ENCODE data around the gene ABCB8. TPM values are rescaled to one million over a fixed set of nuclear protein-coding genes. Genes with fewer than 3 reads are reported as not detected.
A peak's percentile ranks its signal among the peaks of the same experiment; 100 is the strongest.

Gene ABCB8
- total RNA-seq, 1 donor from 2014 or later = 38.1 TPM

- Mint-ChIP-seq H3K27ac (ENCODE audit: unreplicated experiment) (peak overlapping the region; percentile 92), H3K27me3 (ENCODE audit: unreplicated experiment) (no peaks in the 10 kb centered on the region), H3K4me1 (ENCODE audit: unreplicated experiment) (peaks cover 43% of the 10 kb centered on the region), H3K9me3 (ENCODE audit: unreplicated experiment) (no peaks in the 10 kb centered on the region), H3K36me3 (ENCODE audit: unreplicated experiment) (peaks cover 5% of the 10 kb centered on the region), H3K4me3 (ENCODE audit: unreplicated experiment) (peak overlapping the region; percentile 89)
- DNase-seq (ENCODE audit: extremely low spot score, unreplicated experiment) = no peak
- TF ChIP-seq, protein P1, sequence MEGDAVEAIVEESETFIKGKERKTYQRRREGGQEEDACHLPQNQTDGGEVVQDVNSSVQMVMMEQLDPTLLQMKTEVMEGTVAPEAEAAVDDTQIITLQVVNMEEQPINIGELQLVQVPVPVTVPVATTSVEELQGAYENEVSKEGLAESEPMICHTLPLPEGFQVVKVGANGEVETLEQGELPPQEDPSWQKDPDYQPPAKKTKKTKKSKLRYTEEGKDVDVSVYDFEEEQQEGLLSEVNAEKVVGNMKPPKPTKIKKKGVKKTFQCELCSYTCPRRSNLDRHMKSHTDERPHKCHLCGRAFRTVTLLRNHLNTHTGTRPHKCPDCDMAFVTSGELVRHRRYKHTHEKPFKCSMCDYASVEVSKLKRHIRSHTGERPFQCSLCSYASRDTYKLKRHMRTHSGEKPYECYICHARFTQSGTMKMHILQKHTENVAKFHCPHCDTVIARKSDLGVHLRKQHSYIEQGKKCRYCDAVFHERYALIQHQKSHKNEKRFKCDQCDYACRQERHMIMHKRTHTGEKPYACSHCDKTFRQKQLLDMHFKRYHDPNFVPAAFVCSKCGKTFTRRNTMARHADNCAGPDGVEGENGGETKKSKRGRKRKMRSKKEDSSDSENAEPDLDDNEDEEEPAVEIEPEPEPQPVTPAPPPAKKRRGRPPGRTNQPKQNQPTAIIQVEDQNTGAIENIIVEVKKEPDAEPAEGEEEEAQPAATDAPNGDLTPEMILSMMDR (IDR thresholded peaks at IDR 0.05) = no peak
These were observed 33.8 kb downstream of the ABCB8 start for GRCh38 chr7:151062111-151062398.

- H3K27ac Mint-ChIP-seq (ENCODE audit: unreplicated experiment) = no peak overlapping the region
- TF ChIP-seq, protein P1 (IDR thresholded peaks at IDR 0.05) = no peak
These were observed 34.4 kb downstream of the ABCB8 start for GRCh38 chr7:151062399-151063211.

DNA sequence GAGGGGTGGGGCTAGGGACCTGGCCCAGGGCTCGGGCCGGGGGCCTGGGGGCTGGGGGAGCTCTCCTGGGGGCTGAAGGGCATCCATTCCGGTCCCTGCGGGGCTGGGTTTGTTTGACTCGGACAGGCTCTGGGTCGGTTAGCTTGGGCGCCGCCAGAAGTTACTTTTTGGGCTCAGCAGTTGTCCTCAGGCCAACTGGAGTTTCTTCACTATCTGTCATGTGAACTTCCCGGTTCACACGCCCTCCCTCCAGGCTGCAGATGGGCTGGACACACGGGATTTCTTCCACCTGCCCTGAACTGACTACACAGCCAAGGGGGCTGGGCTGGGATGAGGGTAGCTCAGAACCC is 34.9 kb downstream of the ABCB8 start:
- H3K4me3 Mint-ChIP-seq (ENCODE audit: unreplicated experiment) = peak overlapping the region; percentile 40
- TF ChIP-seq, protein P1 (IDR thresholded peaks at IDR 0.05) = no peak
- H3K27me3 Mint-ChIP-seq (ENCODE audit: unreplicated experiment) = no peaks in the 10 kb centered on the region
- peak overlapping the region; percentile 62 for H3K27ac Mint-ChIP-seq (ENCODE audit: unreplicated experiment)
- H3K36me3 Mint-ChIP-seq (ENCODE audit: unreplicated experiment) = peaks cover 11% of the 10 kb centered on the region
- H3K9me3 Mint-ChIP-seq (ENCODE audit: unreplicated experiment) = no peaks in the 10 kb centered on the region
- H3K4me1 Mint-ChIP-seq (ENCODE audit: unreplicated experiment) = peaks cover 45% of the 10 kb centered on the region
- DNase-seq (ENCODE audit: extremely low spot score, unreplicated experiment) = no peak

More at GRCh38 chr7:151062399-151063211, 34.4 kb downstream of the ABCB8 start:
- Mint-ChIP-seq H3K36me3 (ENCODE audit: unreplicated experiment) (peaks cover 6% of the 10 kb centered on the region), H3K4me1 (ENCODE audit: unreplicated experiment) (peaks cover 42% of the 10 kb centered on the region), H3K27me3 (ENCODE audit: unreplicated experiment) (no peaks in the 10 kb centered on the region), H3K9me3 (ENCODE audit: unreplicated experiment) (no peaks in the 10 kb centered on the region), H3K4me3 (ENCODE audit: unreplicated experiment) (peak overlapping the region; percentile 89)
- DNase-seq (ENCODE audit: extremely low spot score, unreplicated experiment) = no peak

- H3K4me3 Mint-ChIP-seq (ENCODE audit: unreplicated experiment) = no peak overlapping the region
- DNase-seq (ENCODE audit: extremely low spot score, unreplicated experiment) = no peak
- peaks cover 14% of the 10 kb centered on the region for H3K36me3 Mint-ChIP-seq (ENCODE audit: unreplicated experiment)
- no peak overlapping the region for H3K27ac Mint-ChIP-seq (ENCODE audit: unreplicated experiment)
- TF ChIP-seq, protein P1 (IDR thresholded peaks at IDR 0.05) = no peak
- peaks cover 34% of the 10 kb centered on the region for H3K4me1 Mint-ChIP-seq (ENCODE audit: unreplicated experiment)
- no peaks in the 10 kb centered on the region for H3K27me3 Mint-ChIP-seq (ENCODE audit: unreplicated experiment)
- H3K9me3 Mint-ChIP-seq (ENCODE audit: unreplicated experiment) = no peaks in the 10 kb centered on the region
These were observed 36.2 kb downstream of the ABCB8 start for GRCh38 chr7:151064454-151064853.

GRCh38 chr7:151064993-151065392 is 36.7 kb downstream of the ABCB8 start:
- Mint-ChIP-seq H3K4me1 (ENCODE audit: unreplicated experiment) (peaks cover 34% of the 10 kb centered on the region), H3K27me3 (ENCODE audit: unreplicated experiment) (no peaks in the 10 kb centered on the region), H3K9me3 (ENCODE audit: unreplicated experiment) (no peaks in the 10 kb centered on the region), H3K4me3 (ENCODE audit: unreplicated experiment) (no peak overlapping the region), H3K36me3 (ENCODE audit: unreplicated experiment) (peaks cover 14% of the 10 kb centered on the region), H3K27ac (ENCODE audit: unreplicated experiment) (no peak overlapping the region)
- no peak for DNase-seq (ENCODE audit: extremely low spot score, unreplicated experiment)
- TF ChIP-seq, protein P1 (IDR thresholded peaks at IDR 0.05) = no peak

All from osteocyte (in vitro differentiated cells).